ENCODE results near the gene MEIS2.

The MEIS2 gene

DNA sequence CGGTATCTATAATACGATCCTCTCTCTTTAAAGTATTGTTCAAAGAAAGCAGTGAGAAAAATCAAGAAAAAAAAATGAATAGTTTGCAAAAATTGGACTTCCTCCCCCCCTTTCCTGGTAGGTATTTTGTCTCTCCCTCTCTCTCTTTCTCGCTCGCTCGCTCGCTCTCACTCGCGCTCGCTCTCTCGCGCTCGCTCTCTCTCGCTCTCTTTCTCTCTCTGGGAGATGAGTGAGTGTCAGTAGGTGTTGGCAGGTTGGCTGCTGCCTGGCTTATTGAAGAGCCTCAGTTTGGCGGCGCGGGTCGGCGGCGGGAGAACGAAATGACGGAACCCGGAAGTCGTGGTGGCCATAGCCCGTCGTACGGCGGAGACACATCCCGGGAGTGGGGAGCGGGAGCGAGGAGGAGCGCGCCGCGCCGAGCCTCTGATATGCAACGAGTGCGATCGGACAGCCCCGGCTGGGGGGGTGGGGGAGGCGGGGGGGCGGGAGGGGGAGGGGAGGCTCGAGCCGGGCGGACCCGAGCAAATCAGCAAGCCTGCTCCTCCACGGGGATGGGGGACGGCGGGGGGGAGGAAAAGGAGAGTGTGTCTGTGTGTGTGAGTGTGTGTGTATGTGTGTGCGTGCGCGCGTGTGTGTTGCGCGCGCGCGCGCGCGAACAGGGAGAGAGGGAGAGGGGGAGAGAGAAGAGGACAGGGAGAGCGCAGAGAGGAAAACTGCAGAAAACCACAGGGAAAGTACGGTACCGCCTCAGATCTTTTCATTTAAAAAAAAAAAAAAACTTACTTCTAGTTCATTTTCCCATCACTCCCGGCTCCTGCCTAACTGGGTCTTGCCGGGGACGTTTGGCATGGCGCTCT, at the start of gene MEIS2:
Gene MEIS2 (minus strand): TSS at position 441 of the 857 bp plus-strand sequence. CDS start 1,083 bp downstream, outside the sequence.
- H3K9me3 ChIP-seq (ENCODE audit: insufficient read depth, low read length, severe bottlenecking), result no peaks in the 10 kb centered on the region
- no peak within 1 kb of the TSS for H3K4me3 ChIP-seq (ENCODE audit: low read depth in 1 of 2, low read length in 2 of 2)
- H3K27ac ChIP-seq (ENCODE audit: low read length), result no peak within 1 kb of the TSS
- no peak for DNase-seq
- no peak within 1 kb of the TSS for H2AFZ ChIP-seq (ENCODE audit: low read depth, low read length)
- H3K79me2 ChIP-seq (ENCODE audit: insufficient read depth, low read length), result no peaks in the 10 kb centered on the region
- H3K36me3 ChIP-seq (ENCODE audit: insufficient read depth, low read length), result no peaks in the 10 kb centered on the region
- H3K27me3 ChIP-seq (ENCODE audit: insufficient read depth, low read length, poor library complexity), result no peaks in the 10 kb centered on the region
- no peak within 1 kb of the TSS for H3K9ac ChIP-seq (ENCODE audit: low read depth, low read length)
- ATAC-seq (ENCODE audit: insufficient read depth, low read depth), result no peak
- H3K4me1 ChIP-seq (ENCODE audit: insufficient read depth, low read length), result no peaks in the 10 kb centered on the region
- no peaks in the 10 kb centered on the region for H4K20me1 ChIP-seq (ENCODE audit: insufficient read depth, low read length)
- TF ChIP-seq EZH2 (IDR thresholded peaks at IDR 0.05; ENCODE audit: borderline replicate concordance, low read depth, low read length, severe bottlenecking), result no peak
- TF ChIP-seq, protein P1, sequence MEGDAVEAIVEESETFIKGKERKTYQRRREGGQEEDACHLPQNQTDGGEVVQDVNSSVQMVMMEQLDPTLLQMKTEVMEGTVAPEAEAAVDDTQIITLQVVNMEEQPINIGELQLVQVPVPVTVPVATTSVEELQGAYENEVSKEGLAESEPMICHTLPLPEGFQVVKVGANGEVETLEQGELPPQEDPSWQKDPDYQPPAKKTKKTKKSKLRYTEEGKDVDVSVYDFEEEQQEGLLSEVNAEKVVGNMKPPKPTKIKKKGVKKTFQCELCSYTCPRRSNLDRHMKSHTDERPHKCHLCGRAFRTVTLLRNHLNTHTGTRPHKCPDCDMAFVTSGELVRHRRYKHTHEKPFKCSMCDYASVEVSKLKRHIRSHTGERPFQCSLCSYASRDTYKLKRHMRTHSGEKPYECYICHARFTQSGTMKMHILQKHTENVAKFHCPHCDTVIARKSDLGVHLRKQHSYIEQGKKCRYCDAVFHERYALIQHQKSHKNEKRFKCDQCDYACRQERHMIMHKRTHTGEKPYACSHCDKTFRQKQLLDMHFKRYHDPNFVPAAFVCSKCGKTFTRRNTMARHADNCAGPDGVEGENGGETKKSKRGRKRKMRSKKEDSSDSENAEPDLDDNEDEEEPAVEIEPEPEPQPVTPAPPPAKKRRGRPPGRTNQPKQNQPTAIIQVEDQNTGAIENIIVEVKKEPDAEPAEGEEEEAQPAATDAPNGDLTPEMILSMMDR (IDR thresholded peaks at IDR 0.05; ENCODE audit: borderline replicate concordance, extremely low read depth, low read length, poor library complexity, severe bottlenecking), result no peak
- H3K4me2 ChIP-seq (ENCODE audit: insufficient read depth, low read length), result no peak within 1 kb of the TSS

DNA sequence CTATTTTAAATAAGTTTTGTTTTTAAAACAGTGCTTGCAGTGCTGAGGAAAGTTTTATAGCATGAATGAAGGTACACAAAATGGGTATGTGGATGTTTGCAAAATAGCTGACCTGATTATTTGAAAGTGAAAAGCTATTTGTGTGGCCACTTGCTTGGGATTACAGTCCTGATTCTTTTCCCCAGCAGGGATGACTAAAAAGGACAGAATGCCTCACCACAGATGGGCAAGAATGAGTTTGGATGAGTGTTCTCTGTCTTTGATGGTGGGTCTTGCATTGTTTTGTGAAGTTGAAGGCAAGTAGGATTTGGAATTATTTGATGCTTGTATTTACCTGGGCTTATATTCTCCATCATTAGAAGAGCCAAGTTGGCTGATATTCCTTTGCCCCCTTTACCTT, 48.8 kb upstream of the MEIS2 start:
- no peak overlapping the region for H2AFZ ChIP-seq (ENCODE audit: low read depth, low read length)
- no peaks in the 10 kb centered on the region for H3K9me3 ChIP-seq (ENCODE audit: insufficient read depth, low read length, severe bottlenecking)
- no peaks in the 10 kb centered on the region for H3K36me3 ChIP-seq (ENCODE audit: insufficient read depth, low read length)
- H3K27ac ChIP-seq (ENCODE audit: low read length), result no peak overlapping the region
- no peaks in the 10 kb centered on the region for H3K79me2 ChIP-seq (ENCODE audit: insufficient read depth, low read length)
- DNase-seq, result no peak
- no peaks in the 10 kb centered on the region for H3K4me1 ChIP-seq (ENCODE audit: insufficient read depth, low read length)
- H4K20me1 ChIP-seq (ENCODE audit: insufficient read depth, low read length), result no peaks in the 10 kb centered on the region
- TF ChIP-seq EZH2 (IDR thresholded peaks at IDR 0.05; ENCODE audit: borderline replicate concordance, low read depth, low read length, severe bottlenecking), result no peak
- TF ChIP-seq, protein P1 (IDR thresholded peaks at IDR 0.05; ENCODE audit: borderline replicate concordance, extremely low read depth, low read length, poor library complexity, severe bottlenecking), result no peak
- H3K27me3 ChIP-seq (ENCODE audit: insufficient read depth, low read length, poor library complexity), result no peaks in the 10 kb centered on the region
- no peak for ATAC-seq (ENCODE audit: insufficient read depth, low read depth)
- H3K9ac ChIP-seq (ENCODE audit: low read depth, low read length), result no peak overlapping the region
- no peak overlapping the region for H3K4me2 ChIP-seq (ENCODE audit: insufficient read depth, low read length)
- no peak overlapping the region for H3K4me3 ChIP-seq (ENCODE audit: low read depth in 1 of 2, low read length in 2 of 2)

DNA sequence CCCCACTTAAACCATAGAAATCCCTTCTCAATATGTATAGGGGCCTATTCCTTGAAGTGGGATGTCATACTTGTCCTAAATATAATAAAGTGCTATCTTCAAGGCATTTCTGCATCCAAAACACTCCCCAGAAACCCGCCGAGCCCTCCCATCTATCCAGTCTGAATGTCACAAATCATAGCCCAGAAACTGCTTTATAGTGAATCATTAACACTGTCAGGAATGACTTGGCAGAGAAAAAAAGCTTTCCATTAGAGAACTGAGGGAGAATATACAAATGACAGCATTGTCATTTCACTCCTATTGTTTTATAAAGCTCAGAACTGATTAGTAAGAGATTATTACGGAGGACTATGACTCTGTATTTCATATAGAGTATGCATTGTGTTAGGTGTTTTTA, 48.4 kb upstream of the MEIS2 start:
- H4K20me1 ChIP-seq (ENCODE audit: insufficient read depth, low read length), result no peaks in the 10 kb centered on the region

More for the DNA sequence above, 48.4 kb upstream of the MEIS2 start:
- DNase-seq (no peak), ATAC-seq (ENCODE audit: insufficient read depth, low read depth) (no peak)
- TF ChIP-seq, protein P1 (IDR thresholded peaks at IDR 0.05; ENCODE audit: borderline replicate concordance, extremely low read depth, low read length, poor library complexity, severe bottlenecking), result no peak
- no peak for TF ChIP-seq EZH2 (IDR thresholded peaks at IDR 0.05; ENCODE audit: borderline replicate concordance, low read depth, low read length, severe bottlenecking)
- no peaks in the 10 kb centered on the region for H3K9me3 ChIP-seq (ENCODE audit: insufficient read depth, low read length, severe bottlenecking)
- no peak overlapping the region for H2AFZ ChIP-seq (ENCODE audit: low read depth, low read length)
- H3K27me3 ChIP-seq (ENCODE audit: insufficient read depth, low read length, poor library complexity), result no peaks in the 10 kb centered on the region
- H3K4me3 ChIP-seq (ENCODE audit: low read depth in 1 of 2, low read length in 2 of 2), result no peak overlapping the region
- H3K9ac ChIP-seq (ENCODE audit: low read depth, low read length), result no peak overlapping the region
- H3K4me1 ChIP-seq (ENCODE audit: insufficient read depth, low read length), result no peaks in the 10 kb centered on the region
- no peaks in the 10 kb centered on the region for H3K79me2 ChIP-seq (ENCODE audit: insufficient read depth, low read length)
- H3K27ac ChIP-seq (ENCODE audit: low read length), result no peak overlapping the region
- no peaks in the 10 kb centered on the region for H3K36me3 ChIP-seq (ENCODE audit: insufficient read depth, low read length)
- H3K4me2 ChIP-seq (ENCODE audit: insufficient read depth, low read length), result no peak overlapping the region

Data from DND-41 (cell line).